Measurements from ENCODE around the gene ARL15. TPM values are rescaled to one million over a fixed set of nuclear protein-coding genes. Genes with fewer than 3 reads are reported as not detected.

Gene ARL15
- total RNA-seq, 1 donor from 2014 or later, result 30.8 TPM

- no peak overlapping the region for H3K4me3 ChIP-seq
- no peaks in the 10 kb centered on the region for H3K36me3 ChIP-seq
- H3K27ac ChIP-seq, result no peak overlapping the region
- H3K9me3 ChIP-seq, result no peaks in the 10 kb centered on the region
- no peaks in the 10 kb centered on the region for H3K4me1 ChIP-seq
- no peak for TF ChIP-seq CTCF (IDR thresholded peaks at IDR 0.05)
- ATAC-seq (no peak), DNase-seq (no peak)
- intact Hi-C loops (cut with DNase I), result no loop called here
- no peaks in the 10 kb centered on the region for H3K27me3 ChIP-seq (ENCODE audit: low read depth)
Observed at GRCh38 chr5:53882006-53882675, 428.2 kb downstream of the ARL15 start.

- DNase-seq, result no peak
- TF ChIP-seq CTCF (IDR thresholded peaks at IDR 0.05), result no peak
- Histone ChIP-seq H3K4me3 (no peak overlapping the region), H3K27me3 (ENCODE audit: low read depth) (no peaks in the 10 kb centered on the region), H3K4me1 (no peaks in the 10 kb centered on the region), H3K36me3 (no peaks in the 10 kb centered on the region), H3K9me3 (no peaks in the 10 kb centered on the region), H3K27ac (no peak overlapping the region)
- intact Hi-C loops (cut with DNase I), result no loop called here
- no peak for ATAC-seq
Observed at GRCh38 chr5:53879708-53880323, 430.6 kb downstream of the ARL15 start.

- Histone ChIP-seq H3K27me3 (ENCODE audit: low read depth) (no peaks in the 10 kb centered on the region), H3K9me3 (no peaks in the 10 kb centered on the region), H3K4me3 (no peak overlapping the region), H3K4me1 (no peaks in the 10 kb centered on the region), H3K36me3 (no peaks in the 10 kb centered on the region), H3K27ac (no peak overlapping the region)
- TF ChIP-seq CTCF (IDR thresholded peaks at IDR 0.05), result no peak
- DNase-seq, result no peak
- intact Hi-C loops (cut with DNase I), result no loop called here
- ATAC-seq, result no peak
Observed at GRCh38 chr5:53878015-53878414, 432.4 kb downstream of the ARL15 start.

GRCh38 chr5:53877243-53877642 is 433.1 kb downstream of the ARL15 start:
- Histone ChIP-seq H3K36me3 (no peaks in the 10 kb centered on the region), H3K4me1 (no peaks in the 10 kb centered on the region), H3K27ac (no peak overlapping the region), H3K27me3 (ENCODE audit: low read depth) (no peaks in the 10 kb centered on the region), H3K9me3 (no peaks in the 10 kb centered on the region), H3K4me3 (no peak overlapping the region)
- no peak for TF ChIP-seq CTCF (IDR thresholded peaks at IDR 0.05)
- ATAC-seq (no peak), DNase-seq (no peak)
- intact Hi-C loops (cut with DNase I), result no loop called here

- no peak overlapping the region for H3K4me3 ChIP-seq
- no peaks in the 10 kb centered on the region for H3K27me3 ChIP-seq (ENCODE audit: low read depth)
- no peak for DNase-seq
- ATAC-seq, result no peak
- H3K9me3 ChIP-seq, result no peaks in the 10 kb centered on the region
- no peaks in the 10 kb centered on the region for H3K4me1 ChIP-seq
- intact Hi-C loops (cut with DNase I), result no loop called here
- TF ChIP-seq CTCF (IDR thresholded peaks at IDR 0.05), result no peak
- no peaks in the 10 kb centered on the region for H3K36me3 ChIP-seq
- H3K27ac ChIP-seq, result no peak overlapping the region
Observed at GRCh38 chr5:53874409-53874808, 436.0 kb downstream of the ARL15 start.
